ENCODE data around the gene SEPTIN8.

DNA sequence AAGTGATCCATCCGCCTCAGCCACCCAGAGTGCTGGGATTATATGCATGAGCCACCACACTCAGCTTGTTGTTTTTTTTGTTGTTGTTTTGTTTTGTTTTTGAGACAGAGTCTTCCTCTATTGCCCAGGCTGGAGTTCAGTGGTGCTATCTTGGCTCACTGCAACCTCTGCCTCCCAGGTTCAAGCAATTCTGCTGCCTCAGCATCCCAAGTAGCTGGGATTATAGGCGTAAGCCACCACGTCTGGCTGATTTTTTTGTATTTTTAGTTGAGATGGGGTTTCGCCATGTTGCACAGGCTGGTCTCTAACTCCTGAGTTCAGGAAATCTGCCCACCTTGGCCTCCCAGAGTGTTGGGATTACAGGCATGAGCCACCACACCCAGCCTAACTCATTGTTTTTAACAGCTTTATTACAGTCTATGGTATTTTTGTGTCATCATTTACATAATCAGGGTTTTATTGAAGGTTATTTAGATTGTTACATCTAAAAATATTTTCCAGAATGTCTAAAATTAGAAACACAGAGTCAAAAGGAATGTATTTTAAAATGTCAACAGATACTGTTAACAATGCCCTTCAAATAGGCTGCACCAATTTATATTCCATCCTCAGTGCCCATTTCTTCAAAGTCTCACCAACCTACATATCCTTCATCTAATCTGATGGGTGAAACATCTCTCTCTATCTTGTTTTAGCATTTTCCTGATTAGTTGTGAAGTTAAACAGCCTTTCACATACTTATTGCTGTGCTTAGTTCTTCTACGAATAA, 58.3 kb downstream of the SEPTIN8 start:
- TF ChIP-seq CTCF (IDR thresholded peaks at IDR 0.05) (no peak), POLR2A (IDR thresholded peaks at IDR 0.05) (no peak)

All from Peyer's patch (tissue), 4 donors.